GM12878 (cell line): ENCODE data around the gene COX19. TPM values are rescaled to one million over a fixed set of nuclear protein-coding genes. Genes with fewer than 3 reads are reported as not detected.

Source experiments
- ATF7 ChIP-seq: fragments of 450-650 bp; IDR thresholded peaks from 2 replicates; pipeline ENCODE4 v1.6.1; 2016; ENCODE audit warnings: low read depth, mild to moderate bottlenecking
- CHD2 ChIP-seq: IDR thresholded peaks from 2 replicates; pipeline ENCODE4 v1.6.1; 2011; ENCODE audit warnings: low read depth, low read length, improper control_type of control experiment, borderline replicate concordance
- ELK1 ChIP-seq: IDR thresholded peaks from 2 replicates; pipeline ENCODE4 v1.6.1; 2012; ENCODE audit warnings: low read depth, low read length, improper control_type of control experiment
- EP300 ChIP-seq, 2 experiments: fragments of 150-350 bp in 1 of 2; IDR thresholded peaks; 2 replicates each; pipeline ENCODE4 v1.6.1; 2011 to 2012; ENCODE audit warnings: low read depth in 2 of 2, low read length in 2 of 2, borderline replicate concordance in 1 of 2, improper control_type of control experiment in 1 of 2, inconsistent platforms in 1 of 2; ENCODE audit not compliant: control insufficient read depth in 1 of 2
- MLLT1 ChIP-seq: fragments of 450-650 bp; IDR thresholded peaks from 2 replicates; pipeline ENCODE4 v1.6.1; 2016; ENCODE audit warnings: mild to moderate bottlenecking
- NBN ChIP-seq: fragments of 450-650 bp; IDR thresholded peaks from 2 replicates; pipeline ENCODE4 v1.6.1; 2016
- NR2C1 ChIP-seq: fragments of 450-650 bp; IDR thresholded peaks from 2 replicates; pipeline ENCODE4 v1.6.1; 2017; ENCODE audit warnings: antibody characterized with exemption, mild to moderate bottlenecking, moderate library complexity
- PML ChIP-seq: IDR thresholded peaks from 2 replicates; pipeline ENCODE4 v1.6.1; 2012; ENCODE audit warnings: low read length, inconsistent platforms
- POLR2AphosphoS5 ChIP-seq: IDR thresholded peaks from 2 replicates; pipeline ENCODE4 v1.6.1; 2011; ENCODE audit warnings: mild to moderate bottlenecking, low read length, inconsistent platforms
- POU2F2 ChIP-seq: IDR thresholded peaks from 3 replicates; pipeline ENCODE4 v1.6.1; 2011; ENCODE audit warnings: low read depth, mild to moderate bottlenecking, low read length, borderline replicate concordance
- RAD21 ChIP-seq: IDR thresholded peaks from 2 replicates; pipeline ENCODE4 v1.6.1; 2011; ENCODE audit warnings: mild to moderate bottlenecking, low read depth, low read length, moderate library complexity; ENCODE audit not compliant: insufficient read depth
- RUNX3 ChIP-seq: IDR thresholded peaks from 2 replicates; pipeline ENCODE4 v1.6.1; 2012; ENCODE audit warnings: low read length, inconsistent platforms
- SKIL ChIP-seq: fragments of 450-650 bp; IDR thresholded peaks from 2 replicates; pipeline ENCODE4 v1.6.1; 2017; ENCODE audit warnings: mild to moderate bottlenecking, low read depth, inconsistent platforms; ENCODE audit not compliant: poor library complexity, severe bottlenecking
- TARDBP ChIP-seq: IDR thresholded peaks from 2 replicates; pipeline ENCODE4 v1.6.1; 2016; ENCODE audit warnings: borderline replicate concordance
- TCF3 ChIP-seq: IDR thresholded peaks from 2 replicates; pipeline ENCODE4 v1.6.1; 2012; ENCODE audit warnings: low read depth, mild to moderate bottlenecking, low read length, borderline replicate concordance; ENCODE audit not compliant: insufficient read depth
- ZNF687 ChIP-seq: fragments of 450-650 bp; IDR thresholded peaks from 2 replicates; pipeline ENCODE4 v1.6.1; 2017; ENCODE audit warnings: mild to moderate bottlenecking, moderate library complexity
- polyA plus RNA-seq, 11 experiments: library from polyadenylated mRNA; depleted of rRNA in 4 of 11; unstranded in 6 of 11; stranded (reverse) in 5 of 11; fragments of >200 nt; fragmentation: Nextera tagmentation in 4 of 11; fragmentation: Illumina TruSeq in 1 of 11; extraction: Ambion mirVana in 4 of 11; extraction: Trizol in 1 of 11; gene quantifications; 1 replicate in 1 of 11; 2 replicates in 10 of 11; pipeline versions ENCODE4 v1.2.1 to v1.2.3, GENCODE V29; 2011 to 2016; ENCODE audit warnings: inconsistent platforms in 2 of 11, missing spikeins in 2 of 11, low read depth in 1 of 11
- total RNA-seq, 4 experiments: library from RNA; depleted of rRNA in 3 of 4; stranded (reverse); fragments of >200 nt in 3 of 4; fragmentation: Illumina TruSeq in 1 of 4; extraction: Trizol in 1 of 4; gene quantifications; 2 replicates each; pipeline versions ENCODE4 v1.2.1 to v1.2.3, GENCODE V29; 2013 to 2021

Gene COX19
- total and polyA plus RNA-seq, 10 of the 15 experiments (the other 5 are each of a cell fraction or from before 2014, with no cell fraction given): 3.7 to 17.9 (median 10.8) TPM

- TF ChIP-seq SKIL: peak; percentile 59
- peak; percentile 38; the same call in 1 of the 2 replicates for TF ChIP-seq CHD2
- TF ChIP-seq TARDBP: 0 out of 2 replicates have a peak, but pooled peaks have one; percentile 22
- TF ChIP-seq MLLT1: peak; percentile 79
- TF ChIP-seq POLR2AphosphoS5: peak; percentile 89
- 0 out of 2 replicates have a peak, but pooled peaks have one; percentile 1 for TF ChIP-seq RAD21
- peak; percentile 71 to 77; a peak in 3 of 4 replicates for TF ChIP-seq EP300 (IDR thresholded peaks at IDR 0.05; ENCODE audit: borderline replicate concordance in 1 of 2, control insufficient read depth in 1 of 2, low read depth in 2 of 2, low read length in 2 of 2)
- TF ChIP-seq ELK1: no peak
- peak; percentile 60; the same call in 1 of the 2 replicates for TF ChIP-seq TCF3
- no peak; the same call in 1 of the 2 replicates for TF ChIP-seq PML
- peak; percentile 92 for TF ChIP-seq NBN
- peak; percentile 79 for TF ChIP-seq ZNF687
- peak; percentile 84 for TF ChIP-seq ATF7
- peak; percentile 70; the same call in 1 of the 3 replicates for TF ChIP-seq POU2F2
- 0 out of 2 replicates have a peak, but pooled peaks have one; percentile 38 for TF ChIP-seq NR2C1
- peak; percentile 94 for TF ChIP-seq RUNX3
Observed at GRCh38 chr7:923108-924041, 52.0 kb downstream of the COX19 start (continued).
